ENCODE results near the gene PRIM2.
"Not testable (repeated sequence)": the region's sequence is repeated elsewhere in the genome, so short reads cannot be mapped to it uniquely, and the experiment has no call there.

The PRIM2 gene

DNA sequence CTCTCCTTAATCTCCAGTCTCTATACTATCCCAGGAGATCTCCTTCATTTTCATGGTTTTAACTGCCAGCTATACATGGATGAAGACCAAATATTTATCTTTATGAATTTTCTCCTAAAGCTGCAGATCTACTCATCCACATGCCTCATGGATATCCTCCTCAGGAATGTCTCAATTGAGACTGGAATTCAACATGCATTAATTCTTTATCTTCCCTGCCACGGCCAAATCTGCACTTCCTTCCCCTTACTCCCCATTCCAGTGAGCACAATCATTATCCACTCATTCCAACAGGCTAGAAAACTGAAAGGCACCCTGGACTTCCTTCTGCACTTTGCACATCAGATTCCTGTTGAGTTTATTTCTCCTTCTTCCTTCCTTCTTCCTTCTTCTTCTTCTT lies 379.0 kb downstream of the PRIM2 start:
- H3K9ac ChIP-seq; H3K27me3 ChIP-seq (ENCODE audit: control insufficient read depth, insufficient read depth, low read length); H3K36me3 ChIP-seq (ENCODE audit: control insufficient read depth, insufficient read depth, low read length); H3K4me3 ChIP-seq (ENCODE audit: low read depth, low read length); H3K4me2 ChIP-seq (ENCODE audit: low read length); H3K27ac ChIP-seq; H3K79me2 ChIP-seq; H3K9me3 ChIP-seq (ENCODE audit: control insufficient read depth, low read length); H2AFZ ChIP-seq; H3K4me1 ChIP-seq: not testable (repeated sequence)

All from parathyroid adenoma (tissue), 2 donors.